K562 (cell line): Measurements from ENCODE around the gene CCDC148. TPM values are rescaled to one million over a fixed set of nuclear protein-coding genes. Genes with fewer than 3 reads are reported as not detected.
A peak's percentile ranks its signal among the peaks of the same experiment; 100 is the strongest.

Experiments
- ATAC-seq: fragments of 200-7000 bp; cut with Tn5 transposase; 3 replicates; pipeline ENCODE4 v1.9.1; 2020; ENCODE audit warnings: moderate library complexity
- BruUV-seq: library from RNA; stranded (reverse); fragments of 400-500 nt; replicated peaks from 2 replicates; lab custom pipeline; 2021; lab: Mats Ljungman, UMichigan
- CTCF ChIA-PET: fragments of 300-600 bp; formaldehyde crosslinking; extraction: SDS; loops from one replicate; lab custom pipeline; 2021; ENCODE audit warnings: low intra/inter-chr PET ratio; lab: Yijun Ruan, JAX
- POLR2A ChIA-PET: fragments of 300-600, 350-650 bp; sonication (Branson Sonifier 250); formaldehyde crosslinking; extraction: SDS; loops from one replicate; lab custom pipeline; 2021; ENCODE audit warnings: antibody characterized with exemption, inconsistent platforms; lab: Yijun Ruan, JAX
- DNase-seq, 4 experiments: peaks; one replicate each; pipeline versions ENCODE4 v3.0.0 to v3.0.0-alpha.2; 2011 to 2018; ENCODE audit warnings: low spot score in 3 of 4, mixed read lengths in 3 of 4; ENCODE audit errors: extremely low read depth in 1 of 4
- FAIRE-seq: peaks from 2 replicates; lab custom pipeline; 2011; peaks lifted over from hg19 to GRCh38; lab: Jason Lieb, UNC
- H2AFZ ChIP-seq: 2 replicates; pipeline ENCODE4 v1.6.0; 2011; ENCODE audit warnings: low read depth, low read length, control low read depth, inconsistent platforms
- H3K27ac ChIP-seq: fragments of 200-600 bp; 3 replicates; pipeline ENCODE4 v1.8.0; 2011; ENCODE audit warnings: low read depth, mild to moderate bottlenecking, control low read depth, inconsistent platforms, low read length, moderate library complexity, mixed read lengths; ENCODE audit errors: extremely low read depth
- H3K27me3 ChIP-seq, 2 experiments: fragments of 300-600 bp in 1 of 2; 2 replicates in 1 of 2; 3 replicates in 1 of 2; pipeline versions ENCODE4 v1.6.0 to v1.8.0; 2011; ENCODE audit warnings: inconsistent platforms in 2 of 2, low read length in 2 of 2, mild to moderate bottlenecking in 1 of 2, mixed read lengths in 1 of 2, moderate library complexity in 1 of 2; ENCODE audit not compliant: control insufficient read depth in 2 of 2, insufficient read depth in 2 of 2
- H3K36me3 ChIP-seq: fragments of 300-600 bp; 3 replicates; pipeline ENCODE4 v1.8.0; 2011; ENCODE audit warnings: mild to moderate bottlenecking, low read length, inconsistent platforms; ENCODE audit not compliant: control insufficient read depth, insufficient read depth
- H3K4me1 ChIP-seq, 2 experiments: fragments of 200-600 bp in 1 of 2; replicated peaks in 1 of 2; 2 replicates in 1 of 2; 3 replicates in 1 of 2; pipeline versions ENCODE4 v1.5.1 to v1.8.0; 2011; ENCODE audit warnings: inconsistent platforms in 2 of 2, low read length in 2 of 2, mild to moderate bottlenecking in 1 of 2, mixed read lengths in 1 of 2, moderate library complexity in 1 of 2; ENCODE audit not compliant: control insufficient read depth in 2 of 2, insufficient read depth in 2 of 2
- H3K4me2 ChIP-seq: 2 replicates; pipeline ENCODE4 v1.6.1; 2011; ENCODE audit warnings: low read length, control low read depth, inconsistent platforms, mixed read lengths; ENCODE audit not compliant: insufficient read depth
- H3K4me3 ChIP-seq: fragments of 200-600 bp; sonication (generic), shearing (Covaris generic); 2 replicates; pipeline ENCODE4 v1.5.1; 2016; ENCODE audit warnings: control low read depth, inconsistent platforms
- H3K79me2 ChIP-seq: fragments of 200-600 bp; 3 replicates; pipeline ENCODE4 v1.8.0; 2011; ENCODE audit warnings: low read length, inconsistent platforms; ENCODE audit not compliant: control insufficient read depth, insufficient read depth
- H3K9ac ChIP-seq, 2 experiments: 2 replicates each; pipeline versions ENCODE4 v1.6.0 to v1.6.1; 2011; ENCODE audit warnings: low read depth in 2 of 2, low read length in 2 of 2, control low read depth in 1 of 2, inconsistent platforms in 1 of 2, mild to moderate bottlenecking in 1 of 2, mixed read lengths in 1 of 2; ENCODE audit not compliant: insufficient read depth in 1 of 2
- H3K9me1 ChIP-seq: one replicate; pipeline ENCODE4 v1.6.0; 2011; ENCODE audit warnings: inconsistent platforms, mild to moderate bottlenecking, low read length, moderate library complexity; ENCODE audit not compliant: control insufficient read depth, insufficient read depth
- H3K9me3 ChIP-seq: replicated peaks from 2 replicates; pipeline ENCODE4 v1.5.1; 2011; ENCODE audit warnings: low read depth, low read length, inconsistent platforms; ENCODE audit not compliant: control insufficient read depth, insufficient read depth
- H4K20me1 ChIP-seq: replicated peaks from 2 replicates; pipeline ENCODE4 v1.6.1; 2011; ENCODE audit warnings: low read length, inconsistent platforms, mixed read lengths; ENCODE audit not compliant: control insufficient read depth, insufficient read depth
- BCL6 ChIP-seq: fragments of 250-450 bp; sonication (Bioruptor Pico); IDR thresholded peaks from 2 replicates; pipeline ENCODE4 v1.4.0; 2020
- C11orf30 ChIP-seq: fragments of 450-650 bp; IDR thresholded peaks from 2 replicates; pipeline ENCODE4 v1.6.1; 2016; ENCODE audit warnings: low read depth, mild to moderate bottlenecking
- MAFF ChIP-seq: IDR thresholded peaks from 2 replicates; pipeline ENCODE4 v1.6.1; 2012; ENCODE audit warnings: low read length, improper control_type of control experiment
- MAFG ChIP-seq: fragments of 450-650 bp; conservative IDR thresholded peaks from 2 replicates; pipeline ENCODE4 v1.6.1; 2016; ENCODE audit warnings: missing genetic modification characterization, missing compliant biosample characterization
- MAFK ChIP-seq: IDR thresholded peaks from 2 replicates; pipeline ENCODE4 v1.6.1; 2011; ENCODE audit warnings: low read length, improper control_type of control experiment
- NFIX ChIP-seq: fragments of 250-450 bp; sonication (Bioruptor Pico); IDR thresholded peaks from 2 replicates; pipeline ENCODE4 v1.4.0; 2020; ENCODE audit warnings: low read depth, mild to moderate bottlenecking, moderate library complexity
- ZNF311 ChIP-seq: fragments of 250-450 bp; sonication (Bioruptor Pico); IDR thresholded peaks from 2 replicates; pipeline ENCODE4 v1.4.0; 2020; ENCODE audit warnings: mild to moderate bottlenecking, moderate library complexity
- ZNF316 ChIP-seq: fragments of 450-650 bp; IDR thresholded peaks from 2 replicates; pipeline ENCODE4 v1.6.1; 2016
- ZNF431 ChIP-seq: sonication (generic); formaldehyde crosslinking; IDR thresholded peaks from 2 replicates; pipeline ENCODE4 v1.8.0; 2022; ENCODE audit warnings: mild to moderate bottlenecking, missing genetic modification reagents
- ZNF586 ChIP-seq: fragments of 450-650 bp; formaldehyde crosslinking; conservative IDR thresholded peaks from 2 replicates; pipeline ENCODE4 v1.4.0; 2020; ENCODE audit warnings: mild to moderate bottlenecking, moderate library complexity
- WGBS: fragments of 100-300 bp; shearing (Covaris generic); methylation state at CpG from one replicate; pipeline ENCODE4 v1.1.6; 2016; ENCODE audit warnings: low coverage, mixed read lengths; ENCODE audit not compliant: insufficient coverage; ENCODE audit errors: missing lambda C conversion rate; 5-methylcytosine and 5-hydroxymethylcytosine counted together
- in situ Hi-C: fragments of 300-500 bp; cut with MboI; formaldehyde crosslinking; loops from 4 replicates; pipeline ENCODE4 v1.15.0; 2018; ENCODE audit warnings: inconsistent platforms, mixed read lengths
- intact Hi-C: fragments of 100-400 bp; cut with micrococcal nuclease; formaldehyde crosslinking; loops from 2 replicates; pipeline ENCODE4 v1.14.2; 2022
- polyA plus RNA-seq, 8 experiments: library from polyadenylated mRNA; depleted of rRNA in 4 of 8; stranded (reverse) in 5 of 8; unstranded in 3 of 8; fragments of >200 nt; fragmentation: Nextera tagmentation in 2 of 8; fragmentation: Illumina TruSeq in 1 of 8; extraction: Ambion mirVana in 2 of 8; extraction: Trizol in 1 of 8; gene quantifications; 2 replicates each; pipeline versions ENCODE4 v1.2.1 to v1.2.3, GENCODE V29; 2011 to 2014; ENCODE audit warnings: inconsistent platforms in 1 of 8, missing spikeins in 1 of 8
- total RNA-seq, 7 experiments: library from RNA; depleted of rRNA in 6 of 7; stranded (reverse); fragments of >200 nt in 6 of 7; fragmentation: Illumina TruSeq in 2 of 7; extraction: Trizol in 2 of 7; gene quantifications; 2 replicates each; pipeline versions ENCODE4 v1.2.1 to v1.2.3, GENCODE V29; 2011 to 2021; ENCODE audit warnings: low replicate concordance in 1 of 7

Gene CCDC148
- total and polyA plus RNA-seq, 9 of the 15 experiments (the other 6 are each of a cell fraction or from before 2014, with no cell fraction given): 0.10 to 1.4 (median 0.65) TPM

- no peaks in the 10 kb centered on the region for H3K9me1 ChIP-seq
- H3K27ac ChIP-seq: no peak overlapping the region
- no peaks in the 10 kb centered on the region for H3K36me3 ChIP-seq
- no peak for DNase-seq
- WGBS: 18% methylated on average over 2 of the region's 2 CpGs
- POLR2A ChIA-PET: no interaction called here
- H3K79me2 ChIP-seq: no peaks in the 10 kb centered on the region
- TF ChIP-seq ZNF311 (no peak), MAFG (tag) (peak; percentile 55; the same call in 1 of the 2 replicates), ZNF431 (CRISPR knock-in tag) (no peak), ZNF586 (CRISPR knock-in tag) (no peak), ZNF316 (peak; percentile 83), MAFF (peak; percentile 80), C11orf30 (peak; percentile 75), BCL6 (CRISPR knock-in tag) (no peak), MAFK (peak; percentile 80), NFIX (CRISPR knock-in tag) (no peak)
- TF ChIP-seq, all 486 proteins: peak for 5
- Histone ChIP-seq H3K9me3 (no peaks in the 10 kb centered on the region), H3K4me1 (no peaks in the 10 kb centered on the region), H2AFZ (no peak overlapping the region), H3K9ac (no peak overlapping the region), H3K4me2 (no peak overlapping the region), H3K27me3 (no peaks in the 10 kb centered on the region; a peak in 1 of 5 replicates), H4K20me1 (no peaks in the 10 kb centered on the region), H3K4me3 (no peak overlapping the region)
- no TSS peak for BruUV-seq
- intact Hi-C loops (loop anchor here (5.0 kb wide), 1 partner anchor 281 kb away; no protein-coding TSS in a partner anchor), in situ Hi-C loops (no loop called here)
- no peak for ATAC-seq
- FAIRE-seq: no peak
- CTCF ChIA-PET: no interaction called here
These were observed 275.4 kb downstream of the CCDC148 start for GRCh38 chr2:158181171-158181570.
